GM18520 (cell line): ENCODE results near the gene MCF2L.
"Not testable (repeated sequence)": the region's sequence is repeated elsewhere in the genome, so short reads cannot be mapped to it uniquely, and the experiment has no call there.

Experiments used
- ATAC-seq: cut with Tn5 transposase; IDR thresholded peaks from one replicate; pipeline ENCODE4 v1.9.1; 2021; ENCODE audit not compliant: unreplicated experiment

Gene MCF2L

GRCh38 chr13:113092776-113093579 lies 124.0 kb downstream of the MCF2L start:
- ATAC-seq = no peak

- no peak for ATAC-seq
These were observed 124.8 kb downstream of the MCF2L start for GRCh38 chr13:113093580-113094409.

- ATAC-seq = no peak
These were observed 125.4 kb downstream of the MCF2L start for GRCh38 chr13:113094410-113094800.

GRCh38 chr13:113095146-113096051 lies 126.4 kb downstream of the MCF2L start:
- no peak for ATAC-seq

GRCh38 chr13:113096052-113096744 lies 127.2 kb downstream of the MCF2L start:
- no peak for ATAC-seq

- ATAC-seq = no peak
These were observed 127.8 kb downstream of the MCF2L start for GRCh38 chr13:113096745-113097305.

GRCh38 chr13:113097651-113098050 lies 128.6 kb downstream of the MCF2L start:
- ATAC-seq = no peak

- no peak for ATAC-seq
These were observed 129.2 kb downstream of the MCF2L start for GRCh38 chr13:113098162-113098732.

- no peak for ATAC-seq
These were observed 130.1 kb downstream of the MCF2L start for GRCh38 chr13:113099142-113099541.

GRCh38 chr13:113102302-113102701 lies 133.3 kb downstream of the MCF2L start:
- not testable (repeated sequence) for ATAC-seq

- no peak for ATAC-seq
These were observed 133.7 kb downstream of the MCF2L start for GRCh38 chr13:113102727-113103126.

GRCh38 chr13:113103646-113104045 lies 134.6 kb downstream of the MCF2L start:
- no peak for ATAC-seq

- ATAC-seq = no peak
These were observed 136.3 kb downstream of the MCF2L start, which contains the start of gene F7 for GRCh38 chr13:113105032-113105920. TSS of gene F7 (plus strand) at chr13:113105791. CDS start at chr13:113105842, 51 bp downstream.

- ATAC-seq = no peak
These were observed 137.0 kb downstream of the MCF2L start for GRCh38 chr13:113105921-113106452.

GRCh38 chr13:113106711-113107351 lies 137.8 kb downstream of the MCF2L start:
- no peak for ATAC-seq

- ATAC-seq = not testable (repeated sequence)
These were observed 139.5 kb downstream of the MCF2L start for GRCh38 chr13:113108521-113108920.

- no peak for ATAC-seq
These were observed 140.4 kb downstream of the MCF2L start for GRCh38 chr13:113109151-113110047.
